HepG2 (cell line): ENCODE data around the gene METAP2. TPM values are rescaled to one million over a fixed set of nuclear protein-coding genes. Genes with fewer than 3 reads are reported as not detected.

ENCODE experiments used
- ATAC-seq: fragments of 200-7000 bp; cut with Tn5 transposase; 3 replicates; pipeline ENCODE4 v1.9.1; 2020; ENCODE audit warnings: mild to moderate bottlenecking, moderate library complexity
- BruUV-seq: library from RNA; stranded (reverse); fragments of 400-500 nt; replicated peaks from 2 replicates; lab custom pipeline; 2021; lab: Mats Ljungman, UMichigan
- CTCF ChIA-PET: fragments of 300-600 bp; formaldehyde crosslinking; extraction: SDS; loops from one replicate; lab custom pipeline; 2021; ENCODE audit warnings: low total read pairs, inconsistent platforms, low intra/inter-chr PET ratio; lab: Yijun Ruan, JAX
- POLR2A ChIA-PET: fragments of 350-600 bp; sonication (Branson Sonifier 250); formaldehyde crosslinking; loops from one replicate; lab custom pipeline; 2020; ENCODE audit warnings: antibody characterized with exemption, inconsistent platforms; lab: Yijun Ruan, JAX
- DNase-seq: peaks from one replicate; pipeline ENCODE4 v3.0.0-alpha.2; 2015; ENCODE audit warnings: low spot score
- FAIRE-seq: peaks from 3 replicates; lab custom pipeline; 2011; peaks lifted over from hg19 to GRCh38; lab: Jason Lieb, UNC
- H2AFZ ChIP-seq: one replicate; pipeline ENCODE4 v1.6.1; 2011; ENCODE audit warnings: low read length, inconsistent platforms
- H3K27ac ChIP-seq: fragments of 300-600 bp; 3 replicates; pipeline ENCODE4 v1.8.0; 2011; ENCODE audit warnings: mixed run types, mild to moderate bottlenecking, mixed read lengths, low read length, inconsistent platforms; ENCODE audit not compliant: insufficient read depth; ENCODE audit errors: extremely low read length
- H3K27me3 ChIP-seq, 2 experiments: fragments of 200-600 bp in 1 of 2; 2 replicates in 1 of 2; 3 replicates in 1 of 2; pipeline versions ENCODE4 v1.6.0 to v1.8.0; 2011; ENCODE audit warnings: low read length in 2 of 2, mild to moderate bottlenecking in 2 of 2, moderate library complexity in 2 of 2, inconsistent platforms in 1 of 2; ENCODE audit not compliant: insufficient read depth in 2 of 2, control insufficient read depth in 1 of 2
- H3K36me3 ChIP-seq, 2 experiments: fragments of 200-600 bp in 1 of 2; replicated peaks in 1 of 2; 2 replicates in 1 of 2; 3 replicates in 1 of 2; pipeline versions ENCODE4 v1.5.1 to v1.8.0; 2011; ENCODE audit warnings: low read length in 2 of 2, inconsistent platforms in 1 of 2; ENCODE audit not compliant: insufficient read depth in 2 of 2, control insufficient read depth in 1 of 2
- H3K4me1 ChIP-seq: 2 replicates; pipeline ENCODE4 v1.5.1; 2012; ENCODE audit warnings: low read length, inconsistent platforms; ENCODE audit not compliant: insufficient read depth
- H3K4me2 ChIP-seq: 2 replicates; pipeline ENCODE4 v1.6.0; 2011; ENCODE audit warnings: low read depth, low read length, inconsistent platforms
- H3K4me3 ChIP-seq, 3 experiments: fragments of 200-600 bp in 1 of 3; sonication (generic), shearing (Covaris generic) in 1 of 3; replicated peaks in 1 of 3; 2 replicates each; pipeline ENCODE4 v1.5.1; 2011 to 2016; ENCODE audit warnings: low read length in 3 of 3, inconsistent platforms in 2 of 3, low read depth in 2 of 3, mild to moderate bottlenecking in 2 of 3, control low read depth in 1 of 3, mixed read lengths in 1 of 3; ENCODE audit not compliant: insufficient read depth in 1 of 3
- H3K79me2 ChIP-seq: one replicate; pipeline ENCODE4 v1.6.1; 2011; ENCODE audit warnings: low read length, inconsistent platforms; ENCODE audit not compliant: insufficient read depth
- H3K9ac ChIP-seq: 2 replicates; pipeline ENCODE4 v1.6.0; 2011; ENCODE audit warnings: mild to moderate bottlenecking, low read depth, low read length, inconsistent platforms; ENCODE audit not compliant: insufficient read depth
- H3K9me3 ChIP-seq: 2 replicates; pipeline ENCODE4 v1.5.1; 2012; ENCODE audit warnings: mild to moderate bottlenecking, low read length
- H4K20me1 ChIP-seq: 2 replicates; pipeline ENCODE4 v1.6.0; 2011; ENCODE audit warnings: inconsistent platforms, mild to moderate bottlenecking, low read length, moderate library complexity; ENCODE audit not compliant: insufficient read depth
- FOXA3 ChIP-seq: IDR thresholded peaks from 2 replicates; pipeline ENCODE4 v1.6.1; 2016; ENCODE audit warnings: missing genetic modification reagents, missing compliant biosample characterization
- FOXJ3 ChIP-seq: sonication (generic); formaldehyde crosslinking; IDR thresholded peaks from 2 replicates; pipeline ENCODE4 v1.4.0; 2020; ENCODE audit warnings: missing genetic modification reagents, mild to moderate bottlenecking, borderline replicate concordance
- FOXP4 ChIP-seq: sonication (generic); formaldehyde crosslinking; IDR thresholded peaks from 2 replicates; pipeline ENCODE4 v1.4.0; 2020; ENCODE audit warnings: missing genetic modification reagents
- HNF1A ChIP-seq, 2 experiments: sonication (generic) in 1 of 2; formaldehyde crosslinking in 1 of 2; IDR thresholded peaks; 2 replicates each; pipeline versions ENCODE4 v1.4.0 to v1.6.1; 2016 to 2020; ENCODE audit warnings: borderline replicate concordance in 1 of 2, low read depth in 1 of 2, mild to moderate bottlenecking in 1 of 2, missing genetic modification reagents in 1 of 2
- HNF4A ChIP-seq: sonication (generic); formaldehyde crosslinking; IDR thresholded peaks from 2 replicates; pipeline ENCODE4 v1.4.0; 2020; ENCODE audit warnings: missing genetic modification reagents
- ISL2 ChIP-seq: sonication (generic); formaldehyde crosslinking; IDR thresholded peaks from 2 replicates; pipeline ENCODE4 v1.5.0; 2020; ENCODE audit warnings: missing genetic modification reagents
- MIXL1 ChIP-seq: IDR thresholded peaks from 2 replicates; pipeline ENCODE4 v1.6.1; 2016
- ZEB1 ChIP-seq: IDR thresholded peaks from 2 replicates; pipeline ENCODE4 v1.6.1; 2012; ENCODE audit warnings: mild to moderate bottlenecking, low read depth, inconsistent platforms; ENCODE audit not compliant: insufficient replicate concordance
- ZHX2 ChIP-seq, 2 experiments: sonication (generic) in 1 of 2; formaldehyde crosslinking in 1 of 2; IDR thresholded peaks; 2 replicates each; pipeline versions ENCODE4 v1.6.1 to v1.9.0; 2014 to 2022; ENCODE audit warnings: antibody characterized with exemption in 1 of 2, borderline replicate concordance in 1 of 2, inconsistent platforms in 1 of 2, low read depth in 1 of 2, missing genetic modification reagents in 1 of 2
- ZNF33B ChIP-seq: sonication (generic); formaldehyde crosslinking; IDR thresholded peaks from 2 replicates; pipeline ENCODE4 v1.5.1; 2020; ENCODE audit warnings: mild to moderate bottlenecking, missing genetic modification reagents
- WGBS: methylation state at CpG from one replicate; pipeline ENCODE4 v1.1.6; 2017; ENCODE audit warnings: low lambda C conversion rate; 5-methylcytosine and 5-hydroxymethylcytosine counted together
- in situ Hi-C: cut with HindIII; loops from 2 replicates; pipeline ENCODE4 v1.10.0; 2017; ENCODE audit warnings: low pct_unique_long_range_greater_than_20kb; ENCODE audit not compliant: extremely low pct_ligation_motif_present
- intact Hi-C: fragments of 100-400 bp; cut with micrococcal nuclease; formaldehyde crosslinking; loops from one replicate; pipeline ENCODE4 v1.10.0; 2022; ENCODE audit not compliant: unreplicated experiment
- polyA plus RNA-seq, 8 experiments: library from polyadenylated mRNA; depleted of rRNA in 3 of 8; stranded (reverse) in 7 of 8; unstranded in 1 of 8; fragments of >200 nt; fragmentation: Illumina TruSeq in 4 of 8; extraction: Trizol in 4 of 8; gene quantifications; 2 replicates each; pipeline versions ENCODE4 v1.2.1 to v1.2.3, GENCODE V29; 2011 to 2016; ENCODE audit warnings: low read depth in 4 of 8, missing spikeins in 1 of 8, mixed read lengths in 1 of 8; ENCODE audit not compliant: insufficient read depth in 1 of 8
- total RNA-seq, 5 experiments: library from RNA; depleted of rRNA; stranded (reverse); fragments of >200 nt; fragmentation: Illumina TruSeq; extraction: Trizol; gene quantifications; 2 replicates each; pipeline ENCODE4 v1.2.3, GENCODE V29; 2016; ENCODE audit warnings: low read depth in 1 of 5

Gene METAP2
- total and polyA plus RNA-seq, 2 of the 13 experiments (the other 11 are each of a cell fraction or from before 2014, with no cell fraction given) = 67.8 to 131 TPM

GRCh38 chr12:95445884-95446505 lies 28.0 kb upstream of the METAP2 start:
- Histone ChIP-seq H3K9ac (no peak overlapping the region), H3K36me3 (no peaks in the 10 kb centered on the region), H3K27me3 (peaks cover 0 to 16% of the 10 kb centered on the region in 2 experiments; a peak in 4 of 5 replicates), H3K9me3 (no peaks in the 10 kb centered on the region), H3K4me1 (peaks cover 26% of the 10 kb centered on the region), H4K20me1 (no peaks in the 10 kb centered on the region), H2AFZ (no peak overlapping the region), H3K4me3 (peak overlapping the region; percentile 55 to 77 (median 61)), H3K4me2 (peak overlapping the region; percentile 90), H3K27ac (no peak overlapping the region), H3K79me2 (no peaks in the 10 kb centered on the region)
- ChIA-PET CTCF (no interaction called here), POLR2A (interaction anchor here (3.3 kb wide), 1 partner anchor 28 kb away, joined by 29 read pairs; the partner anchor contains the start of gene METAP2)
- intact Hi-C loops = no loop called here
- in situ Hi-C loops = no loop called here
- 6% methylated on average over 8 of the region's 8 CpGs for WGBS
- FAIRE-seq = peak; percentile 57
- peak; percentile 78 for ATAC-seq
- no TSS peak for BruUV-seq
- TF ChIP-seq ZNF33B (CRISPR knock-in tag) = no peak
- TF ChIP-seq HNF4A (CRISPR knock-in tag) = 0 out of 2 replicates have a peak, but pooled peaks have one; percentile 28
- TF ChIP-seq FOXJ3 (CRISPR knock-in tag) = peak; percentile 30; the same call in 1 of the 2 replicates
- 0 out of 2 replicates have a peak, but pooled peaks have one; percentile 11 for TF ChIP-seq ISL2 (CRISPR knock-in tag)
- peak; percentile 30; the same call in 1 of the 2 replicates for TF ChIP-seq FOXP4
- TF ChIP-seq HNF1A (IDR thresholded peaks at IDR 0.05; ENCODE audit: low read depth) = peak; percentile 39; the same call in 1 of the 2 replicates
- TF ChIP-seq HNF1A (CRISPR knock-in tag; IDR thresholded peaks at IDR 0.05; ENCODE audit: borderline replicate concordance) = 0 out of 2 replicates have a peak, but pooled peaks have one; percentile 1
- 0 out of 2 replicates have a peak, but pooled peaks have one; percentile 23 for TF ChIP-seq FOXA3 (CRISPR knock-in tag)
- no peak for TF ChIP-seq MIXL1 (CRISPR knock-in tag)
- no peak for TF ChIP-seq ZHX2 (IDR thresholded peaks at IDR 0.05; ENCODE audit: low read depth)
- no peak for TF ChIP-seq ZHX2 (CRISPR knock-in tag; IDR thresholded peaks at IDR 0.05; ENCODE audit: borderline replicate concordance)
- TF ChIP-seq ZEB1 = peak; percentile 77
- DNase-seq = peak; percentile 23
